ENCODE results near the gene CLMP.

CLMP gene

DNA sequence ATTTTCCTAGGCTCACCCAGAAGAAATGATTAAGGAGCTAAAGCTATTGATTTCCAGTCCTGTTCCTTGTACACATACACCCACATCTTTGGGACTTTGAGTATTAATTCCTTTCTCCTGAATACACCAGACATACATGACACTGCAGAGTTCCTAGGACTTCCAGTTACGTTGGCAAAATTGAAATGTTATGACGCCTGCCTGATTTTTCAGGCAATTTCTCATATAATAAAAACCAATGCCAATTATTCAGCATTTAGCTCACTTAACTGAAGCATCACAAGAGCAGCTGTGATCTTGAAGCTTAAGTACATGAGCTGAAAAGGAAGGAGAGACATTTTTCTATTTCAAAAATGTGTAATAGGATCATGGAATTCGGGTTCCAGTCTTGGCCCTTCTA lies 4.5 kb downstream of the CLMP start:
- no peaks in the 10 kb centered on the region for H3K36me3 Mint-ChIP-seq
- H3K27me3 Mint-ChIP-seq, result peaks cover 16% of the 10 kb centered on the region
- H3K4me1 Mint-ChIP-seq, result peaks cover 2% of the 10 kb centered on the region
- no peak overlapping the region for H3K27ac Mint-ChIP-seq
- no peaks in the 10 kb centered on the region for H3K9me3 Mint-ChIP-seq
- no peak for ATAC-seq (ENCODE audit: low read depth)
- DNase-seq (ENCODE audit: low spot score in 2 of 2), result no peak
- H3K4me3 Mint-ChIP-seq, result no peak overlapping the region

DNA sequence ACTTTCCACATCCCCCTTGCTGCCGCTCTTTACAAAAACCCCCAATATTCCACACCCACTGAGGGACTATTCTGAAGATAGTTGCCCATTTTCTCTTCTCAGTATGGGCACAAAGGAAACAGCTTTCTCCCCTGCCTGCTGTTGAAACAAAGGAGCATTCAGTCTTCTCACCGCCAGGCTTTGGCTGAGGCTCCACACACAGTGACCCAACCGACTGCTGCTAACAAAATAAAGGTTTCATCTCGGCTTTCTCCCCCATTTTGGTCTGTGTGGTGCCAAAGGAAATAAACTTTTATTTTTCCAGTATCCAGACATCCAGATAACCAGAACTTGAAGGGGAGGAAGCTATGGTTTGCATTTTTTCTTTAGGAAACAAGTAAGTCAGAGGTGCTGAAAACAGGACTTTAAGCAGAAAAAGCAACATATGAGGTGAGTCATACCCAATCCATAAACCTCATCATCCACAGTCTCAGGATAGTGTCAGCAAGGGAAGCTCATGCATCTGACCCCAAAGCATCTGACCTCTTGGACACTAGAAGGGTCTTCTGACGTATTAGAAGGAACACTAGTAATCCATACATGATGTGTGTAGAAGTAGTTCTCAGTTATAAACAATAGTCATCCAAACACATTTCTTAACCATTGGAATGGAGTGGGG lies 6.4 kb downstream of the CLMP start:
- peaks cover 17% of the 10 kb centered on the region for H3K27me3 Mint-ChIP-seq
- H3K4me1 Mint-ChIP-seq, result no peaks in the 10 kb centered on the region
- H3K36me3 Mint-ChIP-seq, result no peaks in the 10 kb centered on the region
- DNase-seq (ENCODE audit: low spot score in 2 of 2) (no peak), ATAC-seq (ENCODE audit: low read depth) (no peak)
- no peak overlapping the region for H3K27ac Mint-ChIP-seq
- H3K4me3 Mint-ChIP-seq, result no peak overlapping the region
- H3K9me3 Mint-ChIP-seq, result no peaks in the 10 kb centered on the region

DNA sequence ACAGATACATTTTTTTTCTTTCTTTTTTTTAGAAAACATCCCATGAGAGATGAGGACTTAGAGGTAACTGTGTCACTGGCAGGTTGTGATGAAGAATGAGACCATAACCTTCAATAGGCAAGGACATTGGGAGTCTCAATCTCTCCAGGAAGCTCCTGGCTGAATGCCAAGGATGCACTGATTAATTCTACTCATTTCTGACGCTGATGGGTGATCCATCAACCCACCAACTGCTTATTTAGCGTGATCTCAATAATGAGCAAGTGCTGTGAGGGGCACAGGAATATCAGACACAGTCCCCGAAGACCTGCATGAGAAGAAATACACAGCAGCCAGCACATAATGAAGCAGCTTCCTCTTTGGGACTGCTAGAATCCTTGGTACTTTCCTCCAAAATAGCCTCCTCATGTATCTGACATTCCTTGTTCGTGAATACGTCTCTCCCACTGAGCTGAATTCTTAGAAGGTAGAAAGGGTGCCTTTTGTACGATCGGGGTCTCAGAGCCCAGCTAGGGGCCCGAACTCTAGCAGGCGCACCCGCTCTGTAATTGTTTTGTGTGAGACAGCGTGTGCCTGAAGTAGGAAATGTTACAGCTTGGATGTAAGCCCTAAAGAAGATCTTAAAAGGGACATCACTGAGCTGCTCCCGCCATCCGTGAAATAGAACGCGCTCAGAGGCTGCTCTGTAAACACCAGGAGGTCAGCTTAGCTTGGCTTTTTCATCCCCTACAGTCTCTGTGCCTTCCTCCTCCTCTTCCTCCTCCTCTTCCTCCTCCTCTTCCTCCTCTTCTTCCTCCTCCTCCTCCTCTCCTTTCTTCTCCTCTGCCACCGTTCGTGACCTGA lies 7.2 kb downstream of the CLMP start:
- ATAC-seq (ENCODE audit: low read depth) (no peak), DNase-seq (ENCODE audit: low spot score in 2 of 2) (no peak)
- H3K4me3 Mint-ChIP-seq, result no peak overlapping the region
- no peaks in the 10 kb centered on the region for H3K36me3 Mint-ChIP-seq
- H3K4me1 Mint-ChIP-seq, result no peaks in the 10 kb centered on the region
- no peak overlapping the region for H3K27ac Mint-ChIP-seq
- peaks cover 18% of the 10 kb centered on the region for H3K27me3 Mint-ChIP-seq
- H3K9me3 Mint-ChIP-seq, result no peaks in the 10 kb centered on the region

DNA sequence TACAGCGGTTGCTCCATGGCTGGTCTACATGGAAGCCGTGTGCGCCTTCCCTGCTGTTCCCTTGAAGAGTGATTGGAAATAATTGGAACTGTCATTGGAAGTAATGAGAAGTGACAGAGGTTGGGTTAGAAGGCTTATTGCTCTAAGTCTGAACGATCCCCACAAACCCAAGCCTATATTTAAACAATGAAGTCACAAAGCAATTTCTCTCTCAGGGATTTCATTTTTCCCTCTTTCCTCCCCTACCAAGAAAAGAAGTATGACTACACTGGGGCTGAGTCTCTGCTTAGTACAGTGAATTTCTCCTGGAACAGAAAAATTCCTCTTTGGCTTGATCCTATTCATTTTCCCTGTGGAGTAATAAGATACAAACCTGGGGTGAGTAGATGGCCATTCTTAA lies 7.8 kb downstream of the CLMP start:
- H3K4me1 Mint-ChIP-seq, result no peaks in the 10 kb centered on the region
- H3K27me3 Mint-ChIP-seq, result peaks cover 23% of the 10 kb centered on the region
- no peaks in the 10 kb centered on the region for H3K9me3 Mint-ChIP-seq
- H3K36me3 Mint-ChIP-seq, result no peaks in the 10 kb centered on the region
- no peak for ATAC-seq (ENCODE audit: low read depth)
- DNase-seq (ENCODE audit: low spot score in 2 of 2), result no peak
- no peak overlapping the region for H3K4me3 Mint-ChIP-seq
- H3K27ac Mint-ChIP-seq, result no peak overlapping the region

DNA sequence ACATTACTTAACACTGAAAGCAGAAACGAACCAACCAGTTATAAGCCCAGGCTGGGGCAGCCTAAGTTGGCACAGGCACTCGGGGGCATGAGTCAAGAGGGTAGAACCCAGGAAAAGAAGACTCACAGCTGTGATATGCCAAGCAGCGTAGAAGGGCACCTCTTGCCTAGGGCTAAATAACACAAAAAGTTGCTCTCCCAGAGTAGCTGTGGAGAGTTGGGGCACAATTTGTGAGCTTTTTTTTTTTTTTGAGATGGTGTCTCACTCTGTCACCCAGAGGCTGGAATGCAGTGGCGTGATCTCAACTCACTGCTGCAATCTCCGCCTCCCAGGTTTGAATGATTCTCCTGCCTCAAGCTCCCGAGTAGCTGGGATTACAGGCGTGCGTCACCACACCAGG lies 8.8 kb downstream of the CLMP start:
- Mint-ChIP-seq H3K27ac (no peak overlapping the region), H3K4me3 (no peak overlapping the region), H3K4me1 (no peaks in the 10 kb centered on the region), H3K36me3 (no peaks in the 10 kb centered on the region), H3K9me3 (no peaks in the 10 kb centered on the region), H3K27me3 (peaks cover 21% of the 10 kb centered on the region)
- DNase-seq (ENCODE audit: low spot score in 2 of 2) (no peak), ATAC-seq (ENCODE audit: low read depth) (no peak)

DNA sequence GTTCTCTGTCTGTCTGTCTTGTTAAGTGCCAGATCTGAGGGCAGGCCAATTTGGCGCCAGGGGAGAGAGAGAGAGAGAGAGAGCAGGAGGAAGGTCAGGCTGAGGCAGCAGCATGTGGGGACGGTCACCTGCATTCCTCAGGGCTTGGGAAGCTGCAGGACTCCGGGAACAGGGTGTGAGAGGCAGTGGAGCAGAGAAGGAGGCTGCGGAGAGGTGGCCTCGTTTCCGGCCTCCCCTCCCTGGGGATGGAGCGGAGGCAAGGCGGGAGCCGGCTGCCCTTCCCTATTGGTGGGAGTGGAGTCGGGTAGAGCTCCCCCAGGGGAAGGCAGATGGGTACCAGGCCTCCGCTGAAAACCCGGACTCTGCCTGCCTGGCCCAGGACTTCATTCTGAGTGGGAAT lies 9.7 kb downstream of the CLMP start:
- ATAC-seq (ENCODE audit: low read depth) (no peak), DNase-seq (ENCODE audit: low spot score in 2 of 2) (no peak)
- Mint-ChIP-seq H3K27ac (no peak overlapping the region), H3K27me3 (peaks cover 25% of the 10 kb centered on the region), H3K4me1 (no peaks in the 10 kb centered on the region), H3K9me3 (peaks cover 2% of the 10 kb centered on the region), H3K4me3 (no peak overlapping the region), H3K36me3 (no peaks in the 10 kb centered on the region)

DNA sequence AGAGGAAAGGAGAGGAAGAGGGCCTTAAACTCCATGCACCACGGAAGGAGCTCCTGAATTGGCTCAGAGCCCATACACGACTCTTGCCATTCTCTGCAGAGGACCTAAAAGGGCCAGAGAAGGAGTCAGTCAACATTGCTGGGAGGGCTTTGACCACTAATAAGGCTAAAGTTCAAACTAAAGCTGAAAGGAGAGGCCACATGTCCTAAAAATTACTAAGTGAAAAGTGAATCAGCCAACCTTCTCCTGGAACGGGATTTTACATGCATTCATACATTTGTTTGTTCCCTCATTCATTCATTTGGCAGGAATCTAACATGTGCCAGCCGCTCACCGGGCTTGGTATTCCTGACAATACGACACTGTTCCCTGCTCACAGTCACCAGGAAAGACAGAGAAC lies 10.5 kb downstream of the CLMP start:
- H3K4me1 Mint-ChIP-seq, result no peaks in the 10 kb centered on the region
- no peak for ATAC-seq (ENCODE audit: low read depth)
- no peak overlapping the region for H3K27ac Mint-ChIP-seq
- H3K27me3 Mint-ChIP-seq, result peaks cover 25% of the 10 kb centered on the region
- H3K36me3 Mint-ChIP-seq, result no peaks in the 10 kb centered on the region
- H3K4me3 Mint-ChIP-seq, result no peak overlapping the region
- peaks cover 2% of the 10 kb centered on the region for H3K9me3 Mint-ChIP-seq
- DNase-seq (ENCODE audit: low spot score in 2 of 2), result no peak

DNA sequence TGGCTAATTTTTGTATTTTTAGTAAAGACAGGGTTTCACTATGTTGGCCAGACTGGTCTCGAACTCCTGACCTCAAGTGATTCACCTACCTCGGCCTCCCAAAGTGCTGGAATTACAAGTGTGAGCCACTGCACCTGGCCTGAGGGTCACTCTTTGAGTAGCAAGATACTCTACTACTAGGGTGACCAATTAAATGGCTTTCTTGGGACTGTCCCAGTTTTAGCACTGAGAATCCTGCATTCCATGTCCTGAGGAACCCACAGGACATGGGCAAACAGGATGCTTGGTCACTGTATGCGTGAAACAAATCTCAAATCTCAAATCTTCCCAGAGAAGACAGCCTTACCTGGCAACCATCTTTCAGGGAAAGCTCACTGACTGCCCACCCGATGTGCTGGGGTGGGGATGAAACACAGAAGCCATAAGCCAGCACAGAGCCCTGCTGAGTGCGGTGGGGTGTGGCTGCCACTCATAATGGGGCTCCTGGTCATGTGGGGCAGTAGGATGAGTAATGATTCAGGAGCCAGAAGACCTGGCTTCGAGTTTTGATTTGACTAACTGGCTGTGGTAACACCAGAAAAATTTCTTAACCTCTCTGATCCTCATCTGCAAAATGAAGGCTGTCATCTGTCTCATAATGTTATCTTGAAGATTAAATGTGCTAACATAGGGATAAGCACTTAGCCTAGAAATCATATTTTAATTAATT lies 11.5 kb downstream of the CLMP start:
- no peak for DNase-seq (ENCODE audit: low spot score in 2 of 2)
- Mint-ChIP-seq H3K4me1 (no peaks in the 10 kb centered on the region), H3K9me3 (peaks cover 2% of the 10 kb centered on the region), H3K27ac (no peak overlapping the region), H3K36me3 (no peaks in the 10 kb centered on the region), H3K4me3 (no peak overlapping the region), H3K27me3 (peaks cover 25% of the 10 kb centered on the region)
- no peak for ATAC-seq (ENCODE audit: low read depth)

DNA sequence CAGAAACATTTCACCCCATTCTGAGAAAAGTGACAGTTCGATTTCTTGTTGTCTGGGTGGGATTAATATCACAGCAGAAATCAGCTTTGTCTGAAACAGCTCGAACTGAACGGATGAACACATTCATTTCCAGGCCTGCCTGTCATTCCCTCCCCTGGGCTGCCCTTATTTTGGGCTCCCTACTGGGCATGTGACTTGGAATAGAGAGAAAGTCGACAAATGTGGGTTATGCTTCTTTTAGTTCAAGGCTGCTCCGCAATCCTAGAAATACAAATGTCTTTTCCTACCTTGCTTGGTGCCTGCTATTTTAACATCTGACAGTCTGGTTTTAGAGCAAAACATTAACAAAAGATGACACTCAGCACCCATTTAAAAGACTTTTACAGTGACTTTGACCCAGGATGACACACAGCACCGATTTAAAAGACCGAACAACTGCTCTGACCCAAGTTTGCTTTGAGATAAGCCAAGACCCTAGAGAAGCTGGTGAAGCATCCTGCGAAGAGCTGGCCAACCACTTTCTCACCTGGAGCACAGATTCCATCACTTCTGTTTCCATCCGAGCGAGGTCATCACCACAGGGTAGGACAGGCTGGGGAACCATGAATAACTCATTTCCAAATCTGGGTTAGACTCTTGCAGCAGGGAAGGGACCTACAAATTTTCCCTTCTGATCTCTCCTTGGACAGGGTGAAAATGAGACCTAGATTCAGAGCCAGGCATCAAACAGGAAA lies 13.1 kb downstream of the CLMP start:
- Mint-ChIP-seq H3K27ac (no peak overlapping the region), H3K4me1 (no peaks in the 10 kb centered on the region), H3K4me3 (no peak overlapping the region), H3K27me3 (peaks cover 25% of the 10 kb centered on the region), H3K36me3 (no peaks in the 10 kb centered on the region), H3K9me3 (peaks cover 2% of the 10 kb centered on the region)
- DNase-seq (ENCODE audit: low spot score in 2 of 2) (no peak), ATAC-seq (ENCODE audit: low read depth) (no peak)

DNA sequence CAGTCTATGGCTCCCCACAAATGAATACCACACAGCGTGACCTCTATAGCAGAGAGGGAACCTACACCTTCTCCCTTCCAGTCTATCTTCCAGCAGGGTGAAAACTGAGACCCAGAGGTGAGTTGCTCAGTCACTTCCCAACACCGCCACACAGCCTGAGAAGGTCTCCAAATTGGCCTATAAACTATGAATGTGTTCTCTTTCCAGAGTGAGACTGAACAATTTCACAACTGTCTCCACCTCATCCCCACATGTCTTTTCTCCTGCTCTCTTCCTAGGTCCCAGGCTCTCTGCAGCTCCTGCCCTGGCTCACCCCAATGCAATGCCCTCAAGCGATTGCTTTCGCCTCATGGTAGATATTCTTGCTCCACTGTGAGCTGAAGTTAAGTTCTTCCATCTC lies 14.0 kb downstream of the CLMP start:
- H3K27me3 Mint-ChIP-seq, result peaks cover 26% of the 10 kb centered on the region
- DNase-seq (ENCODE audit: low spot score in 2 of 2), result no peak
- peaks cover 2% of the 10 kb centered on the region for H3K9me3 Mint-ChIP-seq
- H3K4me3 Mint-ChIP-seq, result no peak overlapping the region
- H3K36me3 Mint-ChIP-seq, result no peaks in the 10 kb centered on the region
- no peak for ATAC-seq (ENCODE audit: low read depth)
- H3K4me1 Mint-ChIP-seq, result no peaks in the 10 kb centered on the region
- H3K27ac Mint-ChIP-seq, result no peak overlapping the region

DNA sequence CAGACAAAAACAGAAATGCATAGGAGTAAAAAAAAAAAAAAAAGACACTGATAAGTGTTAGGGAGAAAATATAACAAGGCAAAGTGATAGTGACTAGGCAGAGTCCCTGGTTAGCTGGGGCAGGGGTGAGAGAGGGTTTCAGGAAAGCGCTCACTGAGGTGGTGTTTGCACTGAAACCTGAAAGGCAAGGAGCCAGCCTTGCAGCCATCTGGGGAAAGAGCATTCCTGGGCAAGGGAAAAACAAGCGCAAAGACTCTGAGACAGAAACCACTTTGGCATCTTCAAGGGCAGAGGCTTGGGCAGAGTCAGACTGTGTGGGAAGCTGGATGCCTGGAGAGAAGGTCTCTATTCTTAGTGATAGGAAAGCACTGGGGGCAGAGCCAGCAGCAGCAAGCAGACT lies 14.5 kb downstream of the CLMP start:
- Mint-ChIP-seq H3K4me1 (no peaks in the 10 kb centered on the region), H3K27me3 (peaks cover 26% of the 10 kb centered on the region), H3K36me3 (no peaks in the 10 kb centered on the region), H3K4me3 (no peak overlapping the region), H3K27ac (no peak overlapping the region), H3K9me3 (peaks cover 2% of the 10 kb centered on the region)
- ATAC-seq (ENCODE audit: low read depth) (no peak), DNase-seq (ENCODE audit: low spot score in 2 of 2) (no peak)

DNA sequence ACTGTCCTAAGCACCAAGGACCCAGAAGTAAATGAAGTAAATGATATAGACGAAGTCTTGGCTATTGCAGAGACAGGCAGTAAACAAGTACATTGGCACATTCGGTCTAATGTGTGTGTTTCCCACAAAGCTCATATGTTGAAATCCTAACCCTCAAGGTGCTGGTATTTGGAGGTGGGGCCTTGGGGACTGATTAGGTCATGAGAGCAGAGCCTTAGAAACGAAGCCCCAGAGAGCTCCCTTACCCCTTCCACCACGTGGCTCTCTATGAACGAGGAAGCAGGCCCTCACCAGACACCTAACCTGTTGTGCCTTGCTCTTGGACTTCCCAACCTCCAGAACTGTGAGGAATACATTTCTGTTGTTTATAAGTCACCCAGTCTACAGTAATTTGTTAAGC lies 14.9 kb downstream of the CLMP start:
- ATAC-seq (ENCODE audit: low read depth), result no peak
- peaks cover 2% of the 10 kb centered on the region for H3K9me3 Mint-ChIP-seq
- no peaks in the 10 kb centered on the region for H3K4me1 Mint-ChIP-seq
- no peaks in the 10 kb centered on the region for H3K36me3 Mint-ChIP-seq
- no peak overlapping the region for H3K27ac Mint-ChIP-seq
- no peak overlapping the region for H3K4me3 Mint-ChIP-seq
- DNase-seq (ENCODE audit: low spot score in 2 of 2), result no peak
- H3K27me3 Mint-ChIP-seq, result peaks cover 25% of the 10 kb centered on the region

DNA sequence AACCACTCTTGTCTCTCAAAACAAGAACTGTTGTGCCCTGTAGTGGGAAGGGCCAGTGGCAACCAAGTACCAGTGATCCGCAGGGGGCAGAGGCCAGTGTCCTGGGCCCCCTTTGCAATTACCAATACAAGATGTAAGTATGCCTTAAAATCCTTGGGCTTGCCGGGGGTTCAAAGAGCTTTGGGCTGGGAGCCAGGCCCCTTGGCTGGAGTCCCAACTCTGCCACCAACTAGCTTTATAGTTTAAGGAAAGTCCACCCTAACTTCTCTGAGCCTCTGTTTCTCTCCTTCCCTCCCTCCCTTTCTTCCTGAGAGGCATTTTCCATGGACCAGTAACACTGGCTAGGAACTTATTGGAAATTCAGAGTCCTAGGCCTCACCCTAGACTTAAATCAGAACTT lies 15.5 kb downstream of the CLMP start:
- DNase-seq (ENCODE audit: low spot score in 2 of 2) (no peak), ATAC-seq (ENCODE audit: low read depth) (no peak)
- H3K36me3 Mint-ChIP-seq, result no peaks in the 10 kb centered on the region
- peaks cover 19% of the 10 kb centered on the region for H3K27me3 Mint-ChIP-seq
- no peaks in the 10 kb centered on the region for H3K4me1 Mint-ChIP-seq
- no peak overlapping the region for H3K27ac Mint-ChIP-seq
- H3K4me3 Mint-ChIP-seq, result no peak overlapping the region
- peaks cover 2% of the 10 kb centered on the region for H3K9me3 Mint-ChIP-seq

DNA sequence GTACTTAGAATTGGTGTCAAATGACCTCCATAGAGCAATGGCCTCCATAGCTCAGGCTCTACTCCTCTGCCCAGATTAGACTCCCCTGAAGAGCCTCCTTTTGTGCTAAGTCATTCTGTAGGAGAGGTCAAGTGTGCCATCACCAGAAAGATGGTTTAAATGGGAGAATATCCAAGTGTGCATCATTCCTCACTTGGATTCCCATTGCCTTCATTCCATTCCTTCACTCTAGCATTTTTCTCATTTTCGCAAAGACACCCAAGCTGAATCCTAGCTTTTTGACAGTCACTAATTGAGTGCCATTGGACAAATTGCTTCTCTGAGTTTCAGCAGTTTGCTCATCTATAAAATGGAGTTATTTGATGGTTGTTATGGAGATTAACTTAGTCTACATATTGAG lies 16.9 kb downstream of the CLMP start:
- DNase-seq (ENCODE audit: low spot score in 2 of 2) (no peak), ATAC-seq (ENCODE audit: low read depth) (no peak)
- peaks cover 2% of the 10 kb centered on the region for H3K9me3 Mint-ChIP-seq
- no peak overlapping the region for H3K27ac Mint-ChIP-seq
- H3K4me1 Mint-ChIP-seq, result no peaks in the 10 kb centered on the region
- no peak overlapping the region for H3K4me3 Mint-ChIP-seq
- H3K36me3 Mint-ChIP-seq, result no peaks in the 10 kb centered on the region
- H3K27me3 Mint-ChIP-seq, result peaks cover 17% of the 10 kb centered on the region
